ENCODE measurements around the gene GPA33. TPM values are rescaled to one million over a fixed set of nuclear protein-coding genes. Genes with fewer than 3 reads are reported as not detected.

The GPA33 gene
- polyA plus RNA-seq, 1 donor (not counting 4 experiments of a cell fraction or from before 2014, with no cell fraction given), result not detected

DNA sequence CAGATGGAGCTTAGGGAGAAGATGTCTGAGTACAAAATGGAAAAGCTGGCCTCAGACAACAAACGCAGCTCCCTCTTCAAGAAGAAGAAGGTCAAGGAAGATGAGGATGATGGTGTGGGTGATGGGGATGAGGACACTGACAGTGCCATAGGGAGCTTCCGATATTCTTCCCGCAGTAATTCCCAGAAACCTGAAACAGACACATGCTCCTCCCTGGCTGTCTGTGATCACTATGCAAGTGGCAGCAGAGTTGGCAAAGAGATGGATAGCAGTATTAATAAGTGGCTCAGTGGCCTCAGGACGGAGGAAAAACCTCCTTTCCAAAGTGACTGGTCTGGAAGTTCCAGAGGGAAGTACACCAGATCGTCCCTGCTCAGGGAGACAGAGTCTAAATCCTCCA is 37.5 kb upstream of the GPA33 start:
- no peaks in the 10 kb centered on the region for H3K4me1 ChIP-seq (ENCODE audit: control insufficient read depth, extremely low read depth, insufficient read depth, low read length)
- no peaks in the 10 kb centered on the region for H4K20me1 ChIP-seq (ENCODE audit: control insufficient read depth, extremely low read depth, insufficient read depth, low read length)
- H2AFZ ChIP-seq (ENCODE audit: control insufficient read depth, low read length), result no peak overlapping the region
- no peak for TF ChIP-seq EZH2 (IDR thresholded peaks at IDR 0.05; ENCODE audit: low read length)
- TF ChIP-seq, protein P1, sequence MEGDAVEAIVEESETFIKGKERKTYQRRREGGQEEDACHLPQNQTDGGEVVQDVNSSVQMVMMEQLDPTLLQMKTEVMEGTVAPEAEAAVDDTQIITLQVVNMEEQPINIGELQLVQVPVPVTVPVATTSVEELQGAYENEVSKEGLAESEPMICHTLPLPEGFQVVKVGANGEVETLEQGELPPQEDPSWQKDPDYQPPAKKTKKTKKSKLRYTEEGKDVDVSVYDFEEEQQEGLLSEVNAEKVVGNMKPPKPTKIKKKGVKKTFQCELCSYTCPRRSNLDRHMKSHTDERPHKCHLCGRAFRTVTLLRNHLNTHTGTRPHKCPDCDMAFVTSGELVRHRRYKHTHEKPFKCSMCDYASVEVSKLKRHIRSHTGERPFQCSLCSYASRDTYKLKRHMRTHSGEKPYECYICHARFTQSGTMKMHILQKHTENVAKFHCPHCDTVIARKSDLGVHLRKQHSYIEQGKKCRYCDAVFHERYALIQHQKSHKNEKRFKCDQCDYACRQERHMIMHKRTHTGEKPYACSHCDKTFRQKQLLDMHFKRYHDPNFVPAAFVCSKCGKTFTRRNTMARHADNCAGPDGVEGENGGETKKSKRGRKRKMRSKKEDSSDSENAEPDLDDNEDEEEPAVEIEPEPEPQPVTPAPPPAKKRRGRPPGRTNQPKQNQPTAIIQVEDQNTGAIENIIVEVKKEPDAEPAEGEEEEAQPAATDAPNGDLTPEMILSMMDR (optimal IDR thresholded peaks at IDR 0.05 in 1 of 3, IDR thresholded peaks at IDR 0.05 in 1 of 3, conservative IDR thresholded peaks at IDR 0.05 in 1 of 3; ENCODE audit: extremely low read depth in 1 of 3, insufficient read depth in 2 of 3, low read length in 3 of 3), result no peak
- no peak overlapping the region for H3K27ac ChIP-seq (ENCODE audit: control insufficient read depth, insufficient read depth, low read length)
- H3K9ac ChIP-seq (ENCODE audit: control insufficient read depth, extremely low read depth, insufficient read depth, low read length), result no peak overlapping the region
- H3K79me2 ChIP-seq (ENCODE audit: control insufficient read depth, insufficient read depth, low read length), result no peaks in the 10 kb centered on the region
- DNase-seq (ENCODE audit: low read depth, low spot score), result no peak
- no peaks in the 10 kb centered on the region for H3K9me1 ChIP-seq (ENCODE audit: control insufficient read depth, extremely low read depth, insufficient read depth, low read length)
- no peaks in the 10 kb centered on the region for H3K36me3 ChIP-seq (ENCODE audit: control insufficient read depth in 2 of 2, extremely low read depth in 1 of 2, insufficient read depth in 2 of 2, low read length in 2 of 2)
- H3K4me3 ChIP-seq (ENCODE audit: control insufficient read depth in 2 of 3, extremely low read depth in 1 of 3, insufficient read depth in 2 of 3, low read depth in 1 of 3, low read length in 3 of 3), result no peak overlapping the region
- H3K27me3 ChIP-seq (ENCODE audit: control insufficient read depth, extremely low read depth, insufficient read depth, low read length), result peaks cover 10% of the 10 kb centered on the region
- H3K4me2 ChIP-seq (ENCODE audit: control insufficient read depth, extremely low read depth, insufficient read depth, low read depth, low read length), result no peak overlapping the region
- no peak for FAIRE-seq
- dilution Hi-C loops (cut with MboI; ENCODE audit: extremely low pct_ligation_motif_present, low sequenced_read_pairs), result no loop called here
- no peaks in the 10 kb centered on the region for H3K9me3 ChIP-seq (ENCODE audit: control insufficient read depth, low read depth, low read length)

DNA sequence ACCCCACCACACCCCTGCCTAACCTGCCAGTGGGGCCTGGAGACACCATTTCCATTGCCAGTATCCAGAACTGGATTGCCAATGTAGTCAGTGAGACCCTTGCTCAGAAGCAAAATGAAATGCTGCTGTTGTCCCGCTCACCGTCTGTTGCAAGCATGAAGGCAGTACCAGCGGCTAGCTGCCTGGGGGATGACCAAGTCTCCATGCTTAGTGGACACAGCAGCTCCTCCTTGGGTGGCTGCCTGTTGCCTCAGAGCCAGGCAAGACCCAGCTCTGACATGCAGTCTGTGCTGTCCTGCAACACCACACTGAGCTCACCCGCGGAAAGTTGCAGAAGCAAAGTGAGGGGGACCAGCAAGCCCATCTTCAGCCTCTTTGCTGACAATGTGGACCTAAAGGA is 37.1 kb upstream of the GPA33 start:
- H3K27me3 ChIP-seq (ENCODE audit: control insufficient read depth, extremely low read depth, insufficient read depth, low read length), result peaks cover 10% of the 10 kb centered on the region
- no peak overlapping the region for H3K27ac ChIP-seq (ENCODE audit: control insufficient read depth, insufficient read depth, low read length)
- no peaks in the 10 kb centered on the region for H4K20me1 ChIP-seq (ENCODE audit: control insufficient read depth, extremely low read depth, insufficient read depth, low read length)
- no peak overlapping the region for H3K9ac ChIP-seq (ENCODE audit: control insufficient read depth, extremely low read depth, insufficient read depth, low read length)
- no peak overlapping the region for H2AFZ ChIP-seq (ENCODE audit: control insufficient read depth, low read length)
- H3K9me3 ChIP-seq (ENCODE audit: control insufficient read depth, low read depth, low read length), result no peaks in the 10 kb centered on the region
- H3K79me2 ChIP-seq (ENCODE audit: control insufficient read depth, insufficient read depth, low read length), result no peaks in the 10 kb centered on the region
- H3K4me1 ChIP-seq (ENCODE audit: control insufficient read depth, extremely low read depth, insufficient read depth, low read length), result no peaks in the 10 kb centered on the region
- H3K4me2 ChIP-seq (ENCODE audit: control insufficient read depth, extremely low read depth, insufficient read depth, low read depth, low read length), result no peak overlapping the region
- TF ChIP-seq, protein P1 (optimal IDR thresholded peaks at IDR 0.05 in 1 of 3, IDR thresholded peaks at IDR 0.05 in 1 of 3, conservative IDR thresholded peaks at IDR 0.05 in 1 of 3; ENCODE audit: extremely low read depth in 1 of 3, insufficient read depth in 2 of 3, low read length in 3 of 3), result no peak
- no peak for TF ChIP-seq EZH2 (IDR thresholded peaks at IDR 0.05; ENCODE audit: low read length)
- H3K9me1 ChIP-seq (ENCODE audit: control insufficient read depth, extremely low read depth, insufficient read depth, low read length), result no peaks in the 10 kb centered on the region
- H3K4me3 ChIP-seq (ENCODE audit: control insufficient read depth in 2 of 3, extremely low read depth in 1 of 3, insufficient read depth in 2 of 3, low read depth in 1 of 3, low read length in 3 of 3), result no peak overlapping the region
- DNase-seq (ENCODE audit: low read depth, low spot score), result no peak
- no peak for FAIRE-seq
- H3K36me3 ChIP-seq (ENCODE audit: control insufficient read depth in 2 of 2, extremely low read depth in 1 of 2, insufficient read depth in 2 of 2, low read length in 2 of 2), result no peaks in the 10 kb centered on the region
- dilution Hi-C loops (cut with MboI; ENCODE audit: extremely low pct_ligation_motif_present, low sequenced_read_pairs), result no loop called here

Data from keratinocyte (primary cell).